Measurements from ENCODE around the gene CRLF3.
"Not testable (repeated sequence)": the region's sequence is repeated elsewhere in the genome, so short reads cannot be mapped to it uniquely, and the experiment has no call there.

GRCh38 chr17:30767641-30768404 lies 56.7 kb downstream of the CRLF3 start:
- TF ChIP-seq, protein P1, sequence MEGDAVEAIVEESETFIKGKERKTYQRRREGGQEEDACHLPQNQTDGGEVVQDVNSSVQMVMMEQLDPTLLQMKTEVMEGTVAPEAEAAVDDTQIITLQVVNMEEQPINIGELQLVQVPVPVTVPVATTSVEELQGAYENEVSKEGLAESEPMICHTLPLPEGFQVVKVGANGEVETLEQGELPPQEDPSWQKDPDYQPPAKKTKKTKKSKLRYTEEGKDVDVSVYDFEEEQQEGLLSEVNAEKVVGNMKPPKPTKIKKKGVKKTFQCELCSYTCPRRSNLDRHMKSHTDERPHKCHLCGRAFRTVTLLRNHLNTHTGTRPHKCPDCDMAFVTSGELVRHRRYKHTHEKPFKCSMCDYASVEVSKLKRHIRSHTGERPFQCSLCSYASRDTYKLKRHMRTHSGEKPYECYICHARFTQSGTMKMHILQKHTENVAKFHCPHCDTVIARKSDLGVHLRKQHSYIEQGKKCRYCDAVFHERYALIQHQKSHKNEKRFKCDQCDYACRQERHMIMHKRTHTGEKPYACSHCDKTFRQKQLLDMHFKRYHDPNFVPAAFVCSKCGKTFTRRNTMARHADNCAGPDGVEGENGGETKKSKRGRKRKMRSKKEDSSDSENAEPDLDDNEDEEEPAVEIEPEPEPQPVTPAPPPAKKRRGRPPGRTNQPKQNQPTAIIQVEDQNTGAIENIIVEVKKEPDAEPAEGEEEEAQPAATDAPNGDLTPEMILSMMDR (IDR thresholded peaks at IDR 0.05): not testable (repeated sequence)
- not testable (repeated sequence) for TF ChIP-seq POLR2AphosphoS5 (IDR thresholded peaks at IDR 0.05)
